Measurements from ENCODE around the gene ANXA3. TPM values are rescaled to one million over a fixed set of nuclear protein-coding genes. Genes with fewer than 3 reads are reported as not detected.

Gene ANXA3
- total RNA-seq, 1 donor from 2014 or later, result 1.0 TPM

GRCh38 chr4:78528327-78528726 lies 23.2 kb upstream of the ANXA3 start:
- peaks cover 4% of the 10 kb centered on the region for H3K9me3 Mint-ChIP-seq (ENCODE audit: unreplicated experiment)

GRCh38 chr4:78529569-78530209 lies 21.9 kb upstream of the ANXA3 start:
- H3K4me3 Mint-ChIP-seq (ENCODE audit: unreplicated experiment), result no peak overlapping the region
- peaks cover 4% of the 10 kb centered on the region for H3K9me3 Mint-ChIP-seq (ENCODE audit: unreplicated experiment)
- no peaks in the 10 kb centered on the region for H3K4me1 Mint-ChIP-seq (ENCODE audit: unreplicated experiment)
- H3K27me3 Mint-ChIP-seq (ENCODE audit: unreplicated experiment), result peaks cover 2% of the 10 kb centered on the region
- DNase-seq (ENCODE audit: extremely low spot score, unreplicated experiment), result no peak
- TF ChIP-seq CTCF (IDR thresholded peaks at IDR 0.05), result no peak
- no peaks in the 10 kb centered on the region for H3K36me3 Mint-ChIP-seq (ENCODE audit: unreplicated experiment)
- no peak overlapping the region for H3K27ac Mint-ChIP-seq (ENCODE audit: unreplicated experiment)

More at GRCh38 chr4:78528327-78528726, 23.2 kb upstream of the ANXA3 start:
- H3K36me3 Mint-ChIP-seq (ENCODE audit: unreplicated experiment), result no peaks in the 10 kb centered on the region
- H3K27ac Mint-ChIP-seq (ENCODE audit: unreplicated experiment), result no peak overlapping the region
- peaks cover 8% of the 10 kb centered on the region for H3K27me3 Mint-ChIP-seq (ENCODE audit: unreplicated experiment)
- no peak overlapping the region for H3K4me3 Mint-ChIP-seq (ENCODE audit: unreplicated experiment)
- no peak for TF ChIP-seq CTCF (IDR thresholded peaks at IDR 0.05)
- DNase-seq (ENCODE audit: extremely low spot score, unreplicated experiment), result no peak
- no peaks in the 10 kb centered on the region for H3K4me1 Mint-ChIP-seq (ENCODE audit: unreplicated experiment)

GRCh38 chr4:78532046-78532445 lies 19.5 kb upstream of the ANXA3 start:
- no peaks in the 10 kb centered on the region for H3K27me3 Mint-ChIP-seq (ENCODE audit: unreplicated experiment)
- no peak overlapping the region for H3K27ac Mint-ChIP-seq (ENCODE audit: unreplicated experiment)
- TF ChIP-seq CTCF (IDR thresholded peaks at IDR 0.05), result no peak
- no peaks in the 10 kb centered on the region for H3K36me3 Mint-ChIP-seq (ENCODE audit: unreplicated experiment)
- H3K4me1 Mint-ChIP-seq (ENCODE audit: unreplicated experiment), result no peaks in the 10 kb centered on the region
- peaks cover 4% of the 10 kb centered on the region for H3K9me3 Mint-ChIP-seq (ENCODE audit: unreplicated experiment)
- DNase-seq (ENCODE audit: extremely low spot score, unreplicated experiment), result no peak
- no peak overlapping the region for H3K4me3 Mint-ChIP-seq (ENCODE audit: unreplicated experiment)

GRCh38 chr4:78533854-78534253 lies 17.7 kb upstream of the ANXA3 start:
- no peak overlapping the region for H3K4me3 Mint-ChIP-seq (ENCODE audit: unreplicated experiment)
- no peak overlapping the region for H3K27ac Mint-ChIP-seq (ENCODE audit: unreplicated experiment)
- H3K36me3 Mint-ChIP-seq (ENCODE audit: unreplicated experiment), result no peaks in the 10 kb centered on the region
- peaks cover 4% of the 10 kb centered on the region for H3K9me3 Mint-ChIP-seq (ENCODE audit: unreplicated experiment)
- no peaks in the 10 kb centered on the region for H3K27me3 Mint-ChIP-seq (ENCODE audit: unreplicated experiment)
- TF ChIP-seq CTCF (IDR thresholded peaks at IDR 0.05), result no peak
- DNase-seq (ENCODE audit: extremely low spot score, unreplicated experiment), result no peak
- no peaks in the 10 kb centered on the region for H3K4me1 Mint-ChIP-seq (ENCODE audit: unreplicated experiment)

- no peak for DNase-seq (ENCODE audit: extremely low spot score, unreplicated experiment)
- no peak for TF ChIP-seq CTCF (IDR thresholded peaks at IDR 0.05)
- Mint-ChIP-seq H3K4me1 (ENCODE audit: unreplicated experiment) (no peaks in the 10 kb centered on the region), H3K9me3 (ENCODE audit: unreplicated experiment) (peaks cover 4% of the 10 kb centered on the region), H3K4me3 (ENCODE audit: unreplicated experiment) (no peak overlapping the region), H3K27ac (ENCODE audit: unreplicated experiment) (no peak overlapping the region), H3K36me3 (ENCODE audit: unreplicated experiment) (no peaks in the 10 kb centered on the region), H3K27me3 (ENCODE audit: unreplicated experiment) (no peaks in the 10 kb centered on the region)
Measured at GRCh38 chr4:78534286-78534955, 17.1 kb upstream of the ANXA3 start.

All from osteocyte (in vitro differentiated cells).